ENCODE data around the gene TMEM53.

DNA sequence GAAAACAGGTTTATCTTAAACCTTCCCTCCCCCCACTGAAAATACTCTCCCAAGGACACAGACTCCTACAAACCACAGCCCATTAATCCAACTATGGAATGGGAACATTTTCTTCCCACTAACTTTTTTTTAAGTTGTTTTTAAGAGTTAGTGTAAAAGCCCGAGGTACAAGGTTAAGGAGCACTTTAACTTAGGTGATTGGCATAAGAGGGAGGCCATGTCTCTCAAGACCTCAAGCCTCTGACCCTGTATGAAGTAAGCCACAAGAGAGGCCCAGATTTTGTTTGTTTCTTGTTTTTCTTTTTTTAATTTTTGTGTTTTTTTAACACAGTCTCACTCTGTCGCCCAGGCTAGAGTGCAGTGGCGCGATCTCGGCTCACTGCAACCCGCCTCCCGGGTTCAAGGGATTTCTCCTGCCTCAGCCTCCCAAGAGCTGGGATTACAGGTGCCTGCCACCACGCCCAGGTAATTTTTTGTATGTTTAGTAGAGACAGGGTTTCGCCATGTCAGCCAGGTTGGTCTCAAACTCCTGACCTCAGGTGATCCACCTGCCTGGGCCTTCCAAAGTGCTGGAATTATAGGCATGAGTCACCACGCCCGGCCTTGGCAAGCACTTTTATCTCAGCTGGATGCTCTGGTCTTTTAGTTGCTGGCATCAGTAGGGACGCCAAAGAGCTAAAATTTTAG is 14.6 kb upstream of the TMEM53 start:
- TF ChIP-seq, protein P1, sequence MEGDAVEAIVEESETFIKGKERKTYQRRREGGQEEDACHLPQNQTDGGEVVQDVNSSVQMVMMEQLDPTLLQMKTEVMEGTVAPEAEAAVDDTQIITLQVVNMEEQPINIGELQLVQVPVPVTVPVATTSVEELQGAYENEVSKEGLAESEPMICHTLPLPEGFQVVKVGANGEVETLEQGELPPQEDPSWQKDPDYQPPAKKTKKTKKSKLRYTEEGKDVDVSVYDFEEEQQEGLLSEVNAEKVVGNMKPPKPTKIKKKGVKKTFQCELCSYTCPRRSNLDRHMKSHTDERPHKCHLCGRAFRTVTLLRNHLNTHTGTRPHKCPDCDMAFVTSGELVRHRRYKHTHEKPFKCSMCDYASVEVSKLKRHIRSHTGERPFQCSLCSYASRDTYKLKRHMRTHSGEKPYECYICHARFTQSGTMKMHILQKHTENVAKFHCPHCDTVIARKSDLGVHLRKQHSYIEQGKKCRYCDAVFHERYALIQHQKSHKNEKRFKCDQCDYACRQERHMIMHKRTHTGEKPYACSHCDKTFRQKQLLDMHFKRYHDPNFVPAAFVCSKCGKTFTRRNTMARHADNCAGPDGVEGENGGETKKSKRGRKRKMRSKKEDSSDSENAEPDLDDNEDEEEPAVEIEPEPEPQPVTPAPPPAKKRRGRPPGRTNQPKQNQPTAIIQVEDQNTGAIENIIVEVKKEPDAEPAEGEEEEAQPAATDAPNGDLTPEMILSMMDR (IDR thresholded peaks at IDR 0.05) = no peak
- no peak for TF ChIP-seq POLR2A (IDR thresholded peaks at IDR 0.05)

All from thyroid gland (tissue), 4 donors.